ENCODE measurements around the gene TTLL3.

The TTLL3 gene

GRCh38 chr3:9777694-9778021 is 32.4 kb upstream of the TTLL3 start:
- DNase-seq (ENCODE audit: low read depth, low spot score): no peak
- H3K27me3 ChIP-seq (ENCODE audit: insufficient read depth, insufficient read length): no peaks in the 10 kb centered on the region
- no peaks in the 10 kb centered on the region for H3K9me3 ChIP-seq (ENCODE audit: insufficient read depth, low read length)
- no peak overlapping the region for H3K4me3 ChIP-seq (ENCODE audit: insufficient read length, low read depth)
- H3K36me3 ChIP-seq (ENCODE audit: insufficient read depth, insufficient read length, low read length): peaks cover 27% of the 10 kb centered on the region
- no peak for TF ChIP-seq ZNF274 (IDR thresholded peaks at IDR 0.05; ENCODE audit: low read depth, low read length)
- H3K9ac ChIP-seq (ENCODE audit: insufficient read length, low read depth): no peak overlapping the region
- peaks cover 5% of the 10 kb centered on the region for H3K4me1 ChIP-seq (ENCODE audit: insufficient read depth, insufficient read length)

- Histone ChIP-seq H3K4me1 (ENCODE audit: insufficient read depth, insufficient read length) (peaks cover 5% of the 10 kb centered on the region), H3K4me3 (ENCODE audit: insufficient read length, low read depth) (no peak overlapping the region), H3K27me3 (ENCODE audit: insufficient read depth, insufficient read length) (no peaks in the 10 kb centered on the region), H3K9ac (ENCODE audit: insufficient read length, low read depth) (no peak overlapping the region), H3K9me3 (ENCODE audit: insufficient read depth, low read length) (no peaks in the 10 kb centered on the region), H3K36me3 (ENCODE audit: insufficient read depth, insufficient read length, low read length) (peaks cover 30% of the 10 kb centered on the region)
- no peak for DNase-seq (ENCODE audit: low read depth, low spot score)
- TF ChIP-seq ZNF274 (IDR thresholded peaks at IDR 0.05; ENCODE audit: low read depth, low read length) (no peak), SUZ12 (IDR thresholded peaks at IDR 0.05; ENCODE audit: extremely low read depth, insufficient read depth, insufficient read length) (no peak), YY1 (IDR thresholded peaks at IDR 0.05; ENCODE audit: insufficient read depth, insufficient read length) (no peak)
Observed at GRCh38 chr3:9778143-9779074, 31.7 kb upstream of the TTLL3 start.

GRCh38 chr3:9779075-9779593 is 30.9 kb upstream of the TTLL3 start:
- Histone ChIP-seq H3K27me3 (ENCODE audit: insufficient read depth, insufficient read length) (no peaks in the 10 kb centered on the region), H3K9ac (ENCODE audit: insufficient read length, low read depth) (no peak overlapping the region), H3K9me3 (ENCODE audit: insufficient read depth, low read length) (no peaks in the 10 kb centered on the region), H3K36me3 (ENCODE audit: insufficient read depth, insufficient read length, low read length) (peaks cover 36% of the 10 kb centered on the region), H3K4me3 (ENCODE audit: insufficient read length, low read depth) (no peak overlapping the region), H3K4me1 (ENCODE audit: insufficient read depth, insufficient read length) (peaks cover 9% of the 10 kb centered on the region)
- TF ChIP-seq YY1 (IDR thresholded peaks at IDR 0.05; ENCODE audit: insufficient read depth, insufficient read length) (no peak), SUZ12 (IDR thresholded peaks at IDR 0.05; ENCODE audit: extremely low read depth, insufficient read depth, insufficient read length) (no peak), ZNF274 (IDR thresholded peaks at IDR 0.05; ENCODE audit: low read depth, low read length) (no peak)
- DNase-seq (ENCODE audit: low read depth, low spot score): no peak

GRCh38 chr3:9779721-9780457 is 30.2 kb upstream of the TTLL3 start:
- H3K27me3 ChIP-seq (ENCODE audit: insufficient read depth, insufficient read length): no peaks in the 10 kb centered on the region
- H3K4me3 ChIP-seq (ENCODE audit: insufficient read length, low read depth): no peak overlapping the region
- H3K36me3 ChIP-seq (ENCODE audit: insufficient read depth, insufficient read length, low read length): peaks cover 42% of the 10 kb centered on the region
- H3K9ac ChIP-seq (ENCODE audit: insufficient read length, low read depth): no peak overlapping the region
- H3K9me3 ChIP-seq (ENCODE audit: insufficient read depth, low read length): no peaks in the 10 kb centered on the region
- peaks cover 9% of the 10 kb centered on the region for H3K4me1 ChIP-seq (ENCODE audit: insufficient read depth, insufficient read length)
- DNase-seq (ENCODE audit: low read depth, low spot score): no peak
- TF ChIP-seq ZNF274 (IDR thresholded peaks at IDR 0.05; ENCODE audit: low read depth, low read length) (no peak), YY1 (IDR thresholded peaks at IDR 0.05; ENCODE audit: insufficient read depth, insufficient read length) (no peak), SUZ12 (IDR thresholded peaks at IDR 0.05; ENCODE audit: extremely low read depth, insufficient read depth, insufficient read length) (no peak)

GRCh38 chr3:9780458-9780812 is 29.6 kb upstream of the TTLL3 start:
- H3K9ac ChIP-seq (ENCODE audit: insufficient read length, low read depth): no peak overlapping the region
- H3K4me3 ChIP-seq (ENCODE audit: insufficient read length, low read depth): no peak overlapping the region
- H3K4me1 ChIP-seq (ENCODE audit: insufficient read depth, insufficient read length): peaks cover 9% of the 10 kb centered on the region
- H3K27me3 ChIP-seq (ENCODE audit: insufficient read depth, insufficient read length): no peaks in the 10 kb centered on the region
- peaks cover 48% of the 10 kb centered on the region for H3K36me3 ChIP-seq (ENCODE audit: insufficient read depth, insufficient read length, low read length)
- H3K9me3 ChIP-seq (ENCODE audit: insufficient read depth, low read length): no peaks in the 10 kb centered on the region
- TF ChIP-seq YY1 (IDR thresholded peaks at IDR 0.05; ENCODE audit: insufficient read depth, insufficient read length) (no peak), ZNF274 (IDR thresholded peaks at IDR 0.05; ENCODE audit: low read depth, low read length) (no peak), SUZ12 (IDR thresholded peaks at IDR 0.05; ENCODE audit: extremely low read depth, insufficient read depth, insufficient read length) (no peak)
- DNase-seq (ENCODE audit: low read depth, low spot score): no peak

GRCh38 chr3:9780910-9781309 is 29.2 kb upstream of the TTLL3 start:
- no peak for DNase-seq (ENCODE audit: low read depth, low spot score)
- no peaks in the 10 kb centered on the region for H3K9me3 ChIP-seq (ENCODE audit: insufficient read depth, low read length)
- no peak overlapping the region for H3K4me3 ChIP-seq (ENCODE audit: insufficient read length, low read depth)
- H3K9ac ChIP-seq (ENCODE audit: insufficient read length, low read depth): no peak overlapping the region
- H3K4me1 ChIP-seq (ENCODE audit: insufficient read depth, insufficient read length): peaks cover 9% of the 10 kb centered on the region
- H3K36me3 ChIP-seq (ENCODE audit: insufficient read depth, insufficient read length, low read length): peaks cover 52% of the 10 kb centered on the region
- TF ChIP-seq SUZ12 (IDR thresholded peaks at IDR 0.05; ENCODE audit: extremely low read depth, insufficient read depth, insufficient read length): no peak
- no peak for TF ChIP-seq YY1 (IDR thresholded peaks at IDR 0.05; ENCODE audit: insufficient read depth, insufficient read length)
- TF ChIP-seq ZNF274 (IDR thresholded peaks at IDR 0.05; ENCODE audit: low read depth, low read length): no peak
- no peaks in the 10 kb centered on the region for H3K27me3 ChIP-seq (ENCODE audit: insufficient read depth, insufficient read length)

GRCh38 chr3:9781551-9781950 is 28.5 kb upstream of the TTLL3 start:
- TF ChIP-seq YY1 (IDR thresholded peaks at IDR 0.05; ENCODE audit: insufficient read depth, insufficient read length): no peak
- no peak for TF ChIP-seq SUZ12 (IDR thresholded peaks at IDR 0.05; ENCODE audit: extremely low read depth, insufficient read depth, insufficient read length)
- no peak for TF ChIP-seq ZNF274 (IDR thresholded peaks at IDR 0.05; ENCODE audit: low read depth, low read length)
- H3K36me3 ChIP-seq (ENCODE audit: insufficient read depth, insufficient read length, low read length): peaks cover 58% of the 10 kb centered on the region
- no peaks in the 10 kb centered on the region for H3K27me3 ChIP-seq (ENCODE audit: insufficient read depth, insufficient read length)
- no peak overlapping the region for H3K9ac ChIP-seq (ENCODE audit: insufficient read length, low read depth)
- H3K4me3 ChIP-seq (ENCODE audit: insufficient read length, low read depth): no peak overlapping the region
- no peaks in the 10 kb centered on the region for H3K9me3 ChIP-seq (ENCODE audit: insufficient read depth, low read length)
- peaks cover 9% of the 10 kb centered on the region for H3K4me1 ChIP-seq (ENCODE audit: insufficient read depth, insufficient read length)
- no peak for DNase-seq (ENCODE audit: low read depth, low spot score)
